ENCODE results near the gene PARP16. TPM values are rescaled to one million over a fixed set of nuclear protein-coding genes. Genes with fewer than 3 reads are reported as not detected.

Gene PARP16
- total and polyA plus RNA-seq, 9 of the 15 experiments (the other 6 are each of a cell fraction or from before 2014, with no cell fraction given): 3.0 to 9.9 (median 5.8) TPM

GRCh38 chr15:65304381-65305149 lies 17.9 kb upstream of the PARP16 start, which contains the start of gene RNU5B-1 (continued):
- TF ChIP-seq ZNF79 (CRISPR knock-in tag; IDR thresholded peaks at IDR 0.05; ENCODE audit: low read depth) (0 out of 2 replicates have a peak, but pooled peaks have one; percentile 11), MCM5 (IDR thresholded peaks at IDR 0.05; ENCODE audit: low read depth) (no peak), TRIM28 (IDR thresholded peaks at IDR 0.05) (peak; percentile 45; the same call in 1 of the 2 replicates), ATF3 (IDR thresholded peaks at IDR 0.05) (0 out of 2 replicates have a peak, but pooled peaks have one; percentile 14), ATF3 (CRISPR knock-in tag; conservative IDR thresholded peaks at IDR 0.05) (peak; percentile 98), POLR2G (IDR thresholded peaks at IDR 0.05; ENCODE audit: low read depth, low read length) (peak; percentile 80), MAFG (tag; conservative IDR thresholded peaks at IDR 0.05) (no peak), ZNF134 (CRISPR knock-in tag; conservative IDR thresholded peaks at IDR 0.05) (0 out of 2 replicates have a peak, but pooled peaks have one; percentile 24), ELF4 (CRISPR knock-in tag; IDR thresholded peaks at IDR 0.05) (peak; percentile 98), IRF2 (CRISPR knock-in tag; IDR thresholded peaks at IDR 0.05) (no peak), ZNF830 (CRISPR knock-in tag; IDR thresholded peaks at IDR 0.05) (peak; percentile 98), FOXP4 (CRISPR knock-in tag; IDR thresholded peaks at IDR 0.05; ENCODE audit: borderline replicate concordance) (no peak), CREB3L1 (IDR thresholded peaks at IDR 0.05; ENCODE audit: borderline replicate concordance, low read depth) (peak; percentile 74; the same call in 1 of the 2 replicates), PCBP2 (IDR thresholded peaks at IDR 0.05; ENCODE audit: low read depth, low read length, poor library complexity, severe bottlenecking) (no peak), KLF13 (tag; IDR thresholded peaks at IDR 0.05; ENCODE audit: borderline replicate concordance, low read depth) (peak; percentile 76)
- TF ChIP-seq, protein P1, sequence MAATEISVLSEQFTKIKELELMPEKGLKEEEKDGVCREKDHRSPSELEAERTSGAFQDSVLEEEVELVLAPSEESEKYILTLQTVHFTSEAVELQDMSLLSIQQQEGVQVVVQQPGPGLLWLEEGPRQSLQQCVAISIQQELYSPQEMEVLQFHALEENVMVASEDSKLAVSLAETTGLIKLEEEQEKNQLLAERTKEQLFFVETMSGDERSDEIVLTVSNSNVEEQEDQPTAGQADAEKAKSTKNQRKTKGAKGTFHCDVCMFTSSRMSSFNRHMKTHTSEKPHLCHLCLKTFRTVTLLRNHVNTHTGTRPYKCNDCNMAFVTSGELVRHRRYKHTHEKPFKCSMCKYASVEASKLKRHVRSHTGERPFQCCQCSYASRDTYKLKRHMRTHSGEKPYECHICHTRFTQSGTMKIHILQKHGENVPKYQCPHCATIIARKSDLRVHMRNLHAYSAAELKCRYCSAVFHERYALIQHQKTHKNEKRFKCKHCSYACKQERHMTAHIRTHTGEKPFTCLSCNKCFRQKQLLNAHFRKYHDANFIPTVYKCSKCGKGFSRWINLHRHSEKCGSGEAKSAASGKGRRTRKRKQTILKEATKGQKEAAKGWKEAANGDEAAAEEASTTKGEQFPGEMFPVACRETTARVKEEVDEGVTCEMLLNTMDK (IDR thresholded peaks at IDR 0.05; ENCODE audit: borderline replicate concordance, insufficient read depth, low read depth, low read length, poor library complexity, severe bottlenecking): peak; percentile 90
- TF ChIP-seq, protein P2, sequence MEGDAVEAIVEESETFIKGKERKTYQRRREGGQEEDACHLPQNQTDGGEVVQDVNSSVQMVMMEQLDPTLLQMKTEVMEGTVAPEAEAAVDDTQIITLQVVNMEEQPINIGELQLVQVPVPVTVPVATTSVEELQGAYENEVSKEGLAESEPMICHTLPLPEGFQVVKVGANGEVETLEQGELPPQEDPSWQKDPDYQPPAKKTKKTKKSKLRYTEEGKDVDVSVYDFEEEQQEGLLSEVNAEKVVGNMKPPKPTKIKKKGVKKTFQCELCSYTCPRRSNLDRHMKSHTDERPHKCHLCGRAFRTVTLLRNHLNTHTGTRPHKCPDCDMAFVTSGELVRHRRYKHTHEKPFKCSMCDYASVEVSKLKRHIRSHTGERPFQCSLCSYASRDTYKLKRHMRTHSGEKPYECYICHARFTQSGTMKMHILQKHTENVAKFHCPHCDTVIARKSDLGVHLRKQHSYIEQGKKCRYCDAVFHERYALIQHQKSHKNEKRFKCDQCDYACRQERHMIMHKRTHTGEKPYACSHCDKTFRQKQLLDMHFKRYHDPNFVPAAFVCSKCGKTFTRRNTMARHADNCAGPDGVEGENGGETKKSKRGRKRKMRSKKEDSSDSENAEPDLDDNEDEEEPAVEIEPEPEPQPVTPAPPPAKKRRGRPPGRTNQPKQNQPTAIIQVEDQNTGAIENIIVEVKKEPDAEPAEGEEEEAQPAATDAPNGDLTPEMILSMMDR (IDR thresholded peaks at IDR 0.05 in 2 of 3, conservative IDR thresholded peaks at IDR 0.05 in 1 of 3; ENCODE audit: insufficient read depth in 2 of 3, low read depth in 1 of 3, low read length in 3 of 3): peak; percentile 72 to 92 (median 88)

Measured in K562 (cell line).